ENCODE results near the gene DGKD. TPM values are rescaled to one million over a fixed set of nuclear protein-coding genes. Genes with fewer than 3 reads are reported as not detected.

The DGKD gene
- total and polyA plus RNA-seq, 9 of the 15 experiments (the other 6 are each of a cell fraction or from before 2014, with no cell fraction given) = 0.52 to 29.5 (median 10.6) TPM

DNA sequence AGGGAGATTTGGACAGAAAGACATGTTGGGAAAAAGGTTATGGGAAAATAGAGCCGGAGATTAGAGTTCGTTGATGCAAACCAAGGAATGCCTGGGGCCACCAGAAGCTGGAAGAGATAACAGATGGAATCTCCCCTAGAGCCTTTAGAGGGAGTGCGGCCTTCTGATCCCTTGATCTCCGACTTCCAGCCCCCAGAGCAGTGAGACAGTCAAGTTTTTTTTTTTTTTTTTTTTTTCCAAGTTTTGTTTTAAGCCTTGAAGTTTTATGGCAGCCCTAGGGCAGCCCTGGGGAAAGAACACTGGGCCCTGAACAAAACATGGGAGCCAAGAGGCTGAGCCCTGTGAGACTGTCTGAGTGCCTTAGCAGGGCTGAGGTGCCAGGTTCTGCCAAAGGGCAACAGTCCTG lies 6.5 kb downstream of the DGKD start (continued):
- TF ChIP-seq, protein P1, sequence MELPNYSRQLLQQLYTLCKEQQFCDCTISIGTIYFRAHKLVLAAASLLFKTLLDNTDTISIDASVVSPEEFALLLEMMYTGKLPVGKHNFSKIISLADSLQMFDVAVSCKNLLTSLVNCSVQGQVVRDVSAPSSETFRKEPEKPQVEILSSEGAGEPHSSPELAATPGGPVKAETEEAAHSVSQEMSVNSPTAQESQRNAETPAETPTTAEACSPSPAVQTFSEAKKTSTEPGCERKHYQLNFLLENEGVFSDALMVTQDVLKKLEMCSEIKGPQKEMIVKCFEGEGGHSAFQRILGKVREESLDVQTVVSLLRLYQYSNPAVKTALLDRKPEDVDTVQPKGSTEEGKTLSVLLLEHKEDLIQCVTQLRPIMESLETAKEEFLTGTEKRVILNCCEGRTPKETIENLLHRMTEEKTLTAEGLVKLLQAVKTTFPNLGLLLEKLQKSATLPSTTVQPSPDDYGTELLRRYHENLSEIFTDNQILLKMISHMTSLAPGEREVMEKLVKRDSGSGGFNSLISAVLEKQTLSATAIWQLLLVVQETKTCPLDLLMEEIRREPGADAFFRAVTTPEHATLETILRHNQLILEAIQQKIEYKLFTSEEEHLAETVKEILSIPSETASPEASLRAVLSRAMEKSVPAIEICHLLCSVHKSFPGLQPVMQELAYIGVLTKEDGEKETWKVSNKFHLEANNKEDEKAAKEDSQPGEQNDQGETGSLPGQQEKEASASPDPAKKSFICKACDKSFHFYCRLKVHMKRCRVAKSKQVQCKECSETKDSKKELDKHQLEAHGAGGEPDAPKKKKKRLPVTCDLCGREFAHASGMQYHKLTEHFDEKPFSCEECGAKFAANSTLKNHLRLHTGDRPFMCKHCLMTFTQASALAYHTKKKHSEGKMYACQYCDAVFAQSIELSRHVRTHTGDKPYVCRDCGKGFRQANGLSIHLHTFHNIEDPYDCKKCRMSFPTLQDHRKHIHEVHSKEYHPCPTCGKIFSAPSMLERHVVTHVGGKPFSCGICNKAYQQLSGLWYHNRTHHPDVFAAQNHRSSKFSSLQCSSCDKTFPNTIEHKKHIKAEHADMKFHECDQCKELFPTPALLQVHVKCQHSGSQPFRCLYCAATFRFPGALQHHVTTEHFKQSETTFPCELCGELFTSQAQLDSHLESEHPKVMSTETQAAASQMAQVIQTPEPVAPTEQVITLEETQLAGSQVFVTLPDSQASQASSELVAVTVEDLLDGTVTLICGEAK (IDR thresholded peaks at IDR 0.05) = 0 out of 2 replicates have a peak, but pooled peaks have one; percentile 15
- TF ChIP-seq, protein P1 (CRISPR knock-in tag; IDR thresholded peaks at IDR 0.05) = no peak
- TF ChIP-seq MTA2 (IDR thresholded peaks at IDR 0.05; ENCODE audit: low read depth) = peak; percentile 61
- peak; percentile 81 for TF ChIP-seq TEAD4 (IDR thresholded peaks at IDR 0.05; ENCODE audit: low read length)
- no peak for TF ChIP-seq TEAD4 (CRISPR knock-in tag; IDR thresholded peaks at IDR 0.05; ENCODE audit: borderline replicate concordance)
- no peak for TF ChIP-seq ZNF707 (CRISPR knock-in tag; conservative IDR thresholded peaks at IDR 0.05)
- TF ChIP-seq, protein P2, sequence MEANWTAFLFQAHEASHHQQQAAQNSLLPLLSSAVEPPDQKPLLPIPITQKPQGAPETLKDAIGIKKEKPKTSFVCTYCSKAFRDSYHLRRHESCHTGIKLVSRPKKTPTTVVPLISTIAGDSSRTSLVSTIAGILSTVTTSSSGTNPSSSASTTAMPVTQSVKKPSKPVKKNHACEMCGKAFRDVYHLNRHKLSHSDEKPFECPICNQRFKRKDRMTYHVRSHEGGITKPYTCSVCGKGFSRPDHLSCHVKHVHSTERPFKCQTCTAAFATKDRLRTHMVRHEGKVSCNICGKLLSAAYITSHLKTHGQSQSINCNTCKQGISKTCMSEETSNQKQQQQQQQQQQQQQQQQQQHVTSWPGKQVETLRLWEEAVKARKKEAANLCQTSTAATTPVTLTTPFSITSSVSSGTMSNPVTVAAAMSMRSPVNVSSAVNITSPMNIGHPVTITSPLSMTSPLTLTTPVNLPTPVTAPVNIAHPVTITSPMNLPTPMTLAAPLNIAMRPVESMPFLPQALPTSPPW (CRISPR knock-in tag; IDR thresholded peaks at IDR 0.05) = peak; percentile 32; the same call in 1 of the 2 replicates
- peak; percentile 53 for TF ChIP-seq CXXC5 (CRISPR knock-in tag; IDR thresholded peaks at IDR 0.05)
- no peak for TF ChIP-seq NONO (IDR thresholded peaks at IDR 0.05; ENCODE audit: low read depth in 2 of 2, low read length in 1 of 2)
